HUES64 (cell line): ENCODE results near the gene PRM3.

Experiments used
- H3K27ac ChIP-seq: 2 replicates; pipeline ENCODE4 v1.7.0; 2013; ENCODE audit warnings: low read depth, low read length, inconsistent platforms
- H3K27me3 ChIP-seq: 2 replicates; pipeline ENCODE4 v1.6.1; 2013; ENCODE audit warnings: mild to moderate bottlenecking, low read length; ENCODE audit not compliant: insufficient read depth
- H3K36me3 ChIP-seq: 2 replicates; pipeline ENCODE4 v1.6.1; 2013; ENCODE audit warnings: mild to moderate bottlenecking, low read length; ENCODE audit not compliant: insufficient read depth
- H3K4me1 ChIP-seq: 2 replicates; pipeline ENCODE4 v1.6.1; 2013; ENCODE audit warnings: mild to moderate bottlenecking, low read length, moderate library complexity; ENCODE audit not compliant: insufficient read depth
- H3K4me3 ChIP-seq: 2 replicates; pipeline ENCODE4 v1.5.1; 2013; ENCODE audit warnings: mild to moderate bottlenecking, low read length, moderate library complexity
- H3K9ac ChIP-seq: 2 replicates; pipeline ENCODE4 v1.6.1; 2013; ENCODE audit warnings: mild to moderate bottlenecking, low read depth, low read length
- H3K9me3 ChIP-seq: 2 replicates; pipeline ENCODE4 v1.6.1; 2013; ENCODE audit warnings: low read depth, low read length; ENCODE audit not compliant: insufficient read depth
- WGBS: fragments of 150-250, 120-280 bp; methylation state at CpG from one replicate; pipeline ENCODE4 v1.1.7; 2013; ENCODE audit warnings: missing lambda C conversion rate; 5-methylcytosine and 5-hydroxymethylcytosine counted together

Gene PRM3

GRCh38 chr16:11263737-11264136 lies 9.7 kb downstream of the PRM3 start:
- Histone ChIP-seq H3K27ac (no peak overlapping the region), H3K9ac (no peak overlapping the region), H3K27me3 (no peaks in the 10 kb centered on the region), H3K4me3 (no peak overlapping the region), H3K36me3 (no peaks in the 10 kb centered on the region), H3K9me3 (no peaks in the 10 kb centered on the region), H3K4me1 (no peaks in the 10 kb centered on the region)
- WGBS = 90% methylated on average over 4 of the region's 4 CpGs

- WGBS = 93% methylated on average over 8 of the region's 8 CpGs
- no peak overlapping the region for H3K9ac ChIP-seq
- no peaks in the 10 kb centered on the region for H3K4me1 ChIP-seq
- H3K36me3 ChIP-seq = no peaks in the 10 kb centered on the region
- H3K9me3 ChIP-seq = no peaks in the 10 kb centered on the region
- H3K4me3 ChIP-seq = no peak overlapping the region
- H3K27me3 ChIP-seq = no peaks in the 10 kb centered on the region
- no peak overlapping the region for H3K27ac ChIP-seq
Observed at GRCh38 chr16:11262915-11263314, 10.5 kb downstream of the PRM3 start.

GRCh38 chr16:11260596-11260966 lies 12.8 kb downstream of the PRM3 start:
- H3K27me3 ChIP-seq = no peaks in the 10 kb centered on the region
- H3K36me3 ChIP-seq = no peaks in the 10 kb centered on the region
- 0 out of 2 replicates have a peak, but pooled peaks cover 3% of the 10 kb centered on the region for H3K4me1 ChIP-seq
- H3K27ac ChIP-seq = no peak overlapping the region
- 60% methylated on average over 3 of the region's 3 CpGs for WGBS
- no peak overlapping the region for H3K9ac ChIP-seq
- H3K9me3 ChIP-seq = no peaks in the 10 kb centered on the region
- H3K4me3 ChIP-seq = no peak overlapping the region

GRCh38 chr16:11259655-11260595 lies 13.5 kb downstream of the PRM3 start:
- H3K4me1 ChIP-seq = 0 out of 2 replicates have a peak, but pooled peaks cover 3% of the 10 kb centered on the region

GRCh38 chr16:11258553-11259492 lies 14.6 kb downstream of the PRM3 start:
- Histone ChIP-seq H3K36me3 (peaks cover 3% of the 10 kb centered on the region), H3K4me3 (no peak overlapping the region), H3K9ac (no peak overlapping the region), H3K9me3 (no peaks in the 10 kb centered on the region), H3K27ac (no peak overlapping the region), H3K4me1 (peaks cover 4% of the 10 kb centered on the region; the same call in 1 of the 2 replicates), H3K27me3 (peaks cover 6% of the 10 kb centered on the region; the same call in 1 of the 2 replicates)
- WGBS = 91% methylated on average over 15 of the region's 15 CpGs

More at GRCh38 chr16:11259655-11260595, 13.5 kb downstream of the PRM3 start:
- no peaks in the 10 kb centered on the region for H3K9me3 ChIP-seq
- 77% methylated on average over 12 of the region's 12 CpGs for WGBS
- H3K9ac ChIP-seq = no peak overlapping the region
- H3K36me3 ChIP-seq = no peaks in the 10 kb centered on the region
- H3K4me3 ChIP-seq = no peak overlapping the region
- H3K27ac ChIP-seq = no peak overlapping the region
- H3K27me3 ChIP-seq = peaks cover 5% of the 10 kb centered on the region; the same call in 1 of the 2 replicates

- no peak overlapping the region for H3K9ac ChIP-seq
- no peak overlapping the region for H3K27ac ChIP-seq
- H3K4me3 ChIP-seq = peak overlapping the region; percentile 77
- peaks cover 6% of the 10 kb centered on the region; the same call in 1 of the 2 replicates for H3K27me3 ChIP-seq
- H3K9me3 ChIP-seq = no peaks in the 10 kb centered on the region
- H3K36me3 ChIP-seq = peaks cover 17% of the 10 kb centered on the region
- peaks cover 11% of the 10 kb centered on the region for H3K4me1 ChIP-seq
- WGBS = 31% methylated on average over 19 of the region's 21 CpGs
Observed at GRCh38 chr16:11257131-11257938, 16.1 kb downstream of the PRM3 start.

GRCh38 chr16:11256661-11257130 lies 16.7 kb downstream of the PRM3 start:
- Histone ChIP-seq H3K9ac (peak overlapping the region; percentile 73), H3K27me3 (peaks cover 6% of the 10 kb centered on the region; the same call in 1 of the 2 replicates), H3K4me3 (peak overlapping the region; percentile 77), H3K4me1 (peaks cover 11% of the 10 kb centered on the region), H3K36me3 (peaks cover 23% of the 10 kb centered on the region), H3K9me3 (no peaks in the 10 kb centered on the region), H3K27ac (peak overlapping the region; percentile 69; the same call in 1 of the 2 replicates)
- WGBS = under 1% methylated on average over 32 of the region's 32 CpGs

- peak within 1 kb of the TSS; percentile 78 for H3K9ac ChIP-seq
- WGBS = under 1% methylated on average over 100 of the region's 100 CpGs
- H3K27me3 ChIP-seq = peaks cover 6% of the 10 kb centered on the region; the same call in 1 of the 2 replicates
- H3K4me1 ChIP-seq = peaks cover 11% of the 10 kb centered on the region
- H3K27ac ChIP-seq = peak within 1 kb of the TSS; percentile 76; the same call in 1 of the 2 replicates
- H3K4me3 ChIP-seq = peak within 1 kb of the TSS; percentile 77
- H3K9me3 ChIP-seq = no peaks in the 10 kb centered on the region
- peaks cover 23% of the 10 kb centered on the region for H3K36me3 ChIP-seq
Observed at GRCh38 chr16:11255737-11256660, 17.4 kb downstream of the PRM3 start, which contains the start of gene SOCS1. TSS of gene SOCS1 (minus strand) at chr16:11256204. CDS start at chr16:11255478, 726 bp downstream.

- H3K9ac ChIP-seq = peak overlapping the region; percentile 78
- peaks cover 11% of the 10 kb centered on the region for H3K4me1 ChIP-seq
- H3K36me3 ChIP-seq = peaks cover 23% of the 10 kb centered on the region
- peak overlapping the region; percentile 77 for H3K4me3 ChIP-seq
- WGBS = 2% methylated on average over 105 of the region's 105 CpGs
- no peaks in the 10 kb centered on the region for H3K9me3 ChIP-seq
- peak overlapping the region; percentile 17; the same call in 1 of the 2 replicates for H3K27ac ChIP-seq
- H3K27me3 ChIP-seq = peaks cover 6% of the 10 kb centered on the region; the same call in 1 of the 2 replicates
Observed at GRCh38 chr16:11254913-11255736, 18.3 kb downstream of the PRM3 start.
